GM21367 (cell line): ENCODE data around the gene G3BP1.
"Not testable (repeated sequence)": the region's sequence is repeated elsewhere in the genome, so short reads cannot be mapped to it uniquely, and the experiment has no call there.

Experiments
- ATAC-seq: cut with Tn5 transposase; IDR thresholded peaks from one replicate; pipeline ENCODE4 v1.9.1; 2021; ENCODE audit not compliant: unreplicated experiment

Gene G3BP1

GRCh38 chr5:151793358-151793757 is 21.6 kb downstream of the G3BP1 start:
- no peak for ATAC-seq

- ATAC-seq: no peak
These were observed 23.7 kb downstream of the G3BP1 start for GRCh38 chr5:151795426-151795825.

- no peak for ATAC-seq
These were observed 26.9 kb downstream of the G3BP1 start for GRCh38 chr5:151798674-151799073.

- no peak for ATAC-seq
These were observed 27.7 kb downstream of the G3BP1 start for GRCh38 chr5:151799407-151799806.

- ATAC-seq: no peak
These were observed 28.8 kb downstream of the G3BP1 start for GRCh38 chr5:151800532-151800931.

- ATAC-seq: no peak
These were observed 33.9 kb downstream of the G3BP1 start for GRCh38 chr5:151805414-151806223.

- ATAC-seq: no peak
These were observed 36.9 kb downstream of the G3BP1 start for GRCh38 chr5:151808451-151809169.

- no peak for ATAC-seq
These were observed 38.7 kb downstream of the G3BP1 start for GRCh38 chr5:151810449-151810848.

- ATAC-seq: no peak
These were observed 39.1 kb downstream of the G3BP1 start for GRCh38 chr5:151810897-151811296.

- no peak for ATAC-seq
These were observed 40.0 kb downstream of the G3BP1 start for GRCh38 chr5:151811593-151812321.

- no peak for ATAC-seq
These were observed 41.1 kb downstream of the G3BP1 start for GRCh38 chr5:151812757-151813309.

- ATAC-seq: no peak
These were observed 43.3 kb downstream of the G3BP1 start for GRCh38 chr5:151815051-151815450.

- ATAC-seq: no peak
These were observed 48.1 kb downstream of the G3BP1 start for GRCh38 chr5:151819830-151820229.

- ATAC-seq: no peak
These were observed 48.5 kb downstream of the G3BP1 start for GRCh38 chr5:151820271-151820670.

GRCh38 chr5:151820903-151821302 is 49.1 kb downstream of the G3BP1 start:
- no peak for ATAC-seq

- no peak for ATAC-seq
These were observed 50.4 kb downstream of the G3BP1 start for GRCh38 chr5:151822141-151822540.

- peak; percentile 73 for ATAC-seq
These were observed 53.7 kb downstream of the G3BP1 start for GRCh38 chr5:151825445-151825844.

GRCh38 chr5:151829370-151829769 is 57.6 kb downstream of the G3BP1 start:
- ATAC-seq: no peak

GRCh38 chr5:151832843-151833242 is 61.1 kb downstream of the G3BP1 start:
- ATAC-seq: not testable (repeated sequence)

GRCh38 chr5:151846765-151847164 is 75.0 kb downstream of the G3BP1 start:
- no peak for ATAC-seq

- no peak for ATAC-seq
These were observed 76.1 kb downstream of the G3BP1 start for GRCh38 chr5:151847871-151848270.
